ENCODE data around the gene PXDN. TPM values are rescaled to one million over a fixed set of nuclear protein-coding genes. Genes with fewer than 3 reads are reported as not detected.
"Not testable (repeated sequence)": the region's sequence is repeated elsewhere in the genome, so short reads cannot be mapped to it uniquely, and the experiment has no call there.

PXDN gene
- total RNA-seq, 1 donor from 2014 or later: 109 TPM

GRCh38 chr2:1739961-1740715, 4.2 kb downstream of the PXDN start:
- DNase-seq: no peak

- DNase-seq: no peak
Observed at GRCh38 chr2:1739322-1739957, 4.9 kb downstream of the PXDN start.

- no peak for DNase-seq
Observed at GRCh38 chr2:1738646-1739302, 5.5 kb downstream of the PXDN start.

GRCh38 chr2:1738163-1738562, 6.2 kb downstream of the PXDN start:
- DNase-seq: no peak

GRCh38 chr2:1736997-1737480, 7.3 kb downstream of the PXDN start:
- DNase-seq: no peak

GRCh38 chr2:1736045-1736444, 8.3 kb downstream of the PXDN start:
- DNase-seq: no peak

GRCh38 chr2:1733298-1733697, 11.0 kb downstream of the PXDN start:
- not testable (repeated sequence) for DNase-seq

- peak; percentile 83 for DNase-seq
Observed at GRCh38 chr2:1731963-1732768, 12.1 kb downstream of the PXDN start.

- no peak for DNase-seq
Observed at GRCh38 chr2:1731447-1731962, 12.8 kb downstream of the PXDN start.

GRCh38 chr2:1730015-1730927, 14.0 kb downstream of the PXDN start:
- peak; percentile 47 for DNase-seq

- DNase-seq: no peak
Observed at GRCh38 chr2:1729242-1729641, 15.1 kb downstream of the PXDN start.

- DNase-seq: no peak
Observed at GRCh38 chr2:1728821-1729220, 15.5 kb downstream of the PXDN start.

GRCh38 chr2:1727796-1728474, 16.4 kb downstream of the PXDN start:
- no peak for DNase-seq

GRCh38 chr2:1727101-1727771, 17.1 kb downstream of the PXDN start:
- DNase-seq: peak; percentile 34

GRCh38 chr2:1726558-1726957, 17.8 kb downstream of the PXDN start:
- no peak for DNase-seq

GRCh38 chr2:1724351-1724750, 20.0 kb downstream of the PXDN start:
- not testable (repeated sequence) for DNase-seq

GRCh38 chr2:1723397-1724042, 20.8 kb downstream of the PXDN start:
- DNase-seq: no peak

- DNase-seq: no peak
Observed at GRCh38 chr2:1722692-1723091, 21.6 kb downstream of the PXDN start.

Measured in skin of body (tissue), 2 donors.